Astrocyte (in vitro differentiated cells and primary cell): ENCODE measurements around the gene PFKL. TPM values are rescaled to one million over a fixed set of nuclear protein-coding genes. Genes with fewer than 3 reads are reported as not detected.
"Not testable (repeated sequence)": the region's sequence is repeated elsewhere in the genome, so short reads cannot be mapped to it uniquely, and the experiment has no call there.

Experiments used
- DNase-seq: peaks from one replicate; pipeline ENCODE4 v3.0.0-alpha.2; 2010; ENCODE audit warnings: low read depth
- FAIRE-seq: peaks from 2 replicates; lab custom pipeline; 2011; peaks lifted over from hg19 to GRCh38; lab: Jason Lieb, UNC
- H2AFZ ChIP-seq: 2 replicates; pipeline ENCODE4 v1.6.0; 2012; ENCODE audit warnings: low read depth, low read length, inconsistent platforms
- H3K27ac ChIP-seq: 2 replicates; pipeline ENCODE4 v1.5.1; 2011; ENCODE audit warnings: low read depth, low read length, inconsistent platforms
- H3K27me3 ChIP-seq: 2 replicates; pipeline ENCODE4 v1.6.0; 2011; ENCODE audit warnings: low read length, inconsistent platforms; ENCODE audit not compliant: insufficient read depth
- H3K36me3 ChIP-seq: 2 replicates; pipeline ENCODE4 v1.5.1; 2011; ENCODE audit warnings: low read length, inconsistent platforms; ENCODE audit not compliant: insufficient read depth
- H3K4me1 ChIP-seq: 2 replicates; pipeline ENCODE4 v1.5.1; 2011; ENCODE audit warnings: low read length, inconsistent platforms; ENCODE audit not compliant: insufficient read depth
- H3K4me2 ChIP-seq: 2 replicates; pipeline ENCODE4 v1.6.0; 2012; ENCODE audit warnings: low read length, inconsistent platforms
- H3K4me3 ChIP-seq: 2 replicates; pipeline ENCODE4 v1.5.1; 2011; ENCODE audit warnings: low read depth, mild to moderate bottlenecking, low read length, inconsistent platforms; ENCODE audit not compliant: insufficient read depth
- H3K79me2 ChIP-seq: 2 replicates; pipeline ENCODE4 v1.6.0; 2012; ENCODE audit warnings: mild to moderate bottlenecking, low read length, inconsistent platforms; ENCODE audit not compliant: insufficient read depth
- H3K9ac ChIP-seq: 2 replicates; pipeline ENCODE4 v1.6.0; 2012; ENCODE audit warnings: mild to moderate bottlenecking, low read length, inconsistent platforms
- H3K9me3 ChIP-seq: 2 replicates; pipeline ENCODE4 v1.5.1; 2012; ENCODE audit warnings: low read depth, mild to moderate bottlenecking, low read length, inconsistent platforms; ENCODE audit not compliant: insufficient read depth
- H4K20me1 ChIP-seq: 2 replicates; pipeline ENCODE4 v1.6.0; 2012; ENCODE audit warnings: low read length, inconsistent platforms; ENCODE audit not compliant: insufficient read depth
- H3K27ac Mint-ChIP-seq: one replicate; pipeline ENCODE4 v1.8.0; 2021; ENCODE audit warnings: mild to moderate bottlenecking, mixed read lengths; ENCODE audit not compliant: unreplicated experiment
- H3K27me3 Mint-ChIP-seq: one replicate; pipeline ENCODE4 v1.8.0; 2021; ENCODE audit warnings: low read depth, mixed read lengths; ENCODE audit not compliant: unreplicated experiment
- H3K36me3 Mint-ChIP-seq: one replicate; pipeline ENCODE4 v1.8.0; 2021; ENCODE audit warnings: low read depth, mixed read lengths; ENCODE audit not compliant: unreplicated experiment
- H3K4me1 Mint-ChIP-seq: one replicate; pipeline ENCODE4 v1.8.0; 2021; ENCODE audit warnings: low read depth, mixed read lengths; ENCODE audit not compliant: unreplicated experiment
- H3K4me3 Mint-ChIP-seq: one replicate; pipeline ENCODE4 v1.8.0; 2021; ENCODE audit warnings: mild to moderate bottlenecking, moderate library complexity, mixed read lengths; ENCODE audit not compliant: unreplicated experiment
- H3K9me3 Mint-ChIP-seq: one replicate; pipeline ENCODE4 v1.8.0; 2021; ENCODE audit warnings: mild to moderate bottlenecking, mixed read lengths; ENCODE audit not compliant: unreplicated experiment
- EZH2 ChIP-seq: IDR thresholded peaks from 2 replicates; pipeline ENCODE4 v1.6.1; 2012; ENCODE audit warnings: mild to moderate bottlenecking, low read length, inconsistent platforms; ENCODE audit not compliant: insufficient read depth
- total RNA-seq: library from RNA; stranded (reverse); gene quantifications from 2 replicates; pipeline ENCODE4 v1.2.1, GENCODE V29; 2021
- TF ChIP-seq, protein P1 (sequence below): IDR thresholded peaks from 2 replicates; pipeline ENCODE4 v1.5.1; 2011; ENCODE audit warnings: low read depth, mild to moderate bottlenecking, inconsistent platforms, low read length, moderate library complexity; ENCODE audit not compliant: insufficient read depth

The PFKL gene
- total RNA-seq, 1 donor from 2014 or later = 109 TPM

- Mint-ChIP-seq H3K9me3 (no peaks in the 10 kb centered on the region), H3K27me3 (no peaks in the 10 kb centered on the region), H3K36me3 (no peaks in the 10 kb centered on the region), H3K4me3 (peak overlapping the region; percentile 88), H3K27ac (no peak overlapping the region), H3K4me1 (peaks cover 9% of the 10 kb centered on the region)
- Histone ChIP-seq H3K36me3 (no peaks in the 10 kb centered on the region), H3K4me1 (peaks cover 13% of the 10 kb centered on the region), H3K4me2 (peak overlapping the region; percentile 93), H4K20me1 (peaks cover 53% of the 10 kb centered on the region), H2AFZ (no peak overlapping the region), H3K27me3 (no peaks in the 10 kb centered on the region), H3K9me3 (no peaks in the 10 kb centered on the region), H3K4me3 (peak overlapping the region; percentile 63), H3K79me2 (peaks cover 44% of the 10 kb centered on the region), H3K27ac (no peak overlapping the region), H3K9ac (peak overlapping the region; percentile 78)
- DNase-seq = no peak
- FAIRE-seq = no peak
- no peak for TF ChIP-seq EZH2
- TF ChIP-seq, protein P1, sequence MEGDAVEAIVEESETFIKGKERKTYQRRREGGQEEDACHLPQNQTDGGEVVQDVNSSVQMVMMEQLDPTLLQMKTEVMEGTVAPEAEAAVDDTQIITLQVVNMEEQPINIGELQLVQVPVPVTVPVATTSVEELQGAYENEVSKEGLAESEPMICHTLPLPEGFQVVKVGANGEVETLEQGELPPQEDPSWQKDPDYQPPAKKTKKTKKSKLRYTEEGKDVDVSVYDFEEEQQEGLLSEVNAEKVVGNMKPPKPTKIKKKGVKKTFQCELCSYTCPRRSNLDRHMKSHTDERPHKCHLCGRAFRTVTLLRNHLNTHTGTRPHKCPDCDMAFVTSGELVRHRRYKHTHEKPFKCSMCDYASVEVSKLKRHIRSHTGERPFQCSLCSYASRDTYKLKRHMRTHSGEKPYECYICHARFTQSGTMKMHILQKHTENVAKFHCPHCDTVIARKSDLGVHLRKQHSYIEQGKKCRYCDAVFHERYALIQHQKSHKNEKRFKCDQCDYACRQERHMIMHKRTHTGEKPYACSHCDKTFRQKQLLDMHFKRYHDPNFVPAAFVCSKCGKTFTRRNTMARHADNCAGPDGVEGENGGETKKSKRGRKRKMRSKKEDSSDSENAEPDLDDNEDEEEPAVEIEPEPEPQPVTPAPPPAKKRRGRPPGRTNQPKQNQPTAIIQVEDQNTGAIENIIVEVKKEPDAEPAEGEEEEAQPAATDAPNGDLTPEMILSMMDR = no peak
Observed at GRCh38 chr21:44301141-44301540, 1.3 kb downstream of the PFKL start.

GRCh38 chr21:44301961-44302406 is 2.1 kb downstream of the PFKL start:
- TF ChIP-seq EZH2 = no peak
- TF ChIP-seq, protein P1 = no peak
- Mint-ChIP-seq H3K27me3 (no peaks in the 10 kb centered on the region), H3K4me3 (no peak overlapping the region), H3K9me3 (no peaks in the 10 kb centered on the region), H3K27ac (no peak overlapping the region), H3K4me1 (peaks cover 11% of the 10 kb centered on the region), H3K36me3 (no peaks in the 10 kb centered on the region)
- Histone ChIP-seq H4K20me1 (peaks cover 60% of the 10 kb centered on the region), H3K9ac (no peak overlapping the region), H3K4me3 (no peak overlapping the region), H3K27me3 (no peaks in the 10 kb centered on the region), H3K4me2 (no peak overlapping the region), H3K27ac (no peak overlapping the region), H3K79me2 (peaks cover 44% of the 10 kb centered on the region), H3K4me1 (peaks cover 13% of the 10 kb centered on the region), H3K36me3 (no peaks in the 10 kb centered on the region), H2AFZ (no peak overlapping the region), H3K9me3 (no peaks in the 10 kb centered on the region)
- no peak for FAIRE-seq
- DNase-seq = no peak

DNA sequence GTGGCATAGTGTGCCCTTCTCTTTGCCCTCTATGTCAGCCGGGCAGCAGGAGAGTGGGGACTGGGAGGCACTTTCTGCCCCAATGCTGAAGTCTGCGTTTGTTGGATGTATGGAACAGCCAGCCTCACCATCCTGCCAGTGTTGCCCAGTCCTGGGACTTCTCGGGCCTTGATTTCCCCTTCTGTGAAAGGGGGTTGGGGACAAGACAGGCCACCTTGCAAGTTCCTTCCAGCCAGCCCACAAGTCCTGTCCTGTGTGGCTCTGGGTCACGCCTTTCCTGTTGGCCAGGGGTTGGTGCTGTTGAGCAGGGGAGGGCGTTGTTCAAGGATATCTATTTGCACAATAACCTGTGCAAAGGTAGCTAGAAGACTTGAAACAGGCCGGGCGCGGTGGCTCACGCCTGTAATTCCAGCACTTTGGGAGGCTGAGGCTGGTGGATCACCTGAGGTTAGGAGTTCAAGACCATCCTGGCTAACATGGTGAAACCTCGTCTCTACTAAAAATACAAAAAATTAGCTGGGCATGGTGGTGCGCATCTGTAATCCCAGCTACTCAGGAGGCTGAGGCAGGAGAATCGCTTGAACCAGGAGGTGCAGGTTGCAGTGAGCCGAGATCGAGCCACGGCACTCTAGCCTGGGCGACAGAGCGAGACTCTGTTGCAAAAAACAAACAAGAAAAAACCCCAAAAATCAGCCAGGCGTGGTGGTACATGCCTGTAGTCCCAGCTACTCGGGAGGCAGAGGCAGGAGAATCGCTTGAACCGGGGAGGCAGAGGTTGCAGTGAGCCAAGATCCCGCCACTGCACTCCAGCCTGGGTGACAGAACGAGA is 2.9 kb downstream of the PFKL start:
- H3K4me3 Mint-ChIP-seq = peak overlapping the region; percentile 66
- not testable (repeated sequence) for FAIRE-seq, H3K4me2 ChIP-seq

More for the DNA sequence above, 2.9 kb downstream of the PFKL start:
- peaks cover 13% of the 10 kb centered on the region for H3K4me1 ChIP-seq
- H3K4me3 ChIP-seq, H3K9me3 Mint-ChIP-seq, H3K27me3 Mint-ChIP-seq, DNase-seq, H3K36me3 Mint-ChIP-seq, H3K27me3 ChIP-seq, H3K9me3 ChIP-seq, H3K27ac ChIP-seq, H3K36me3 ChIP-seq, H3K9ac ChIP-seq, H2AFZ ChIP-seq: not testable (repeated sequence)
- Mint-ChIP-seq H3K27ac (peak overlapping the region; percentile 50), H3K4me1 (peaks cover 15% of the 10 kb centered on the region)
- peaks cover 63% of the 10 kb centered on the region for H4K20me1 ChIP-seq
- peaks cover 44% of the 10 kb centered on the region for H3K79me2 ChIP-seq
